HCT116 (cell line): ENCODE measurements around the gene ACCS. TPM values are rescaled to one million over a fixed set of nuclear protein-coding genes. Genes with fewer than 3 reads are reported as not detected.
A peak's percentile ranks its signal among the peaks of the same experiment; 100 is the strongest.

Experiments used
- ATAC-seq: fragments of 200-7000 bp; cut with Tn5 transposase; 2 replicates; pipeline ENCODE4 v1.9.1; 2020; ENCODE audit warnings: mild to moderate bottlenecking, moderate library complexity
- BruUV-seq: library from RNA; stranded (reverse); fragments of 400-500 nt; replicated peaks from 2 replicates; lab custom pipeline; 2021; lab: Mats Ljungman, UMichigan
- CTCF ChIA-PET: fragments of 300-600 bp; sonication (Branson Sonifier 250); formaldehyde crosslinking; loops from one replicate; lab custom pipeline; 2021; ENCODE audit warnings: antibody characterized with exemption; lab: Charles Lee
- POLR2A ChIA-PET: fragments of 300-600, 350-600 bp; sonication (Branson Sonifier 250); formaldehyde crosslinking; loops from one replicate; lab custom pipeline; 2021; ENCODE audit warnings: antibody characterized with exemption; lab: Charles Lee
- RAD21 ChIA-PET, 2 experiments: fragments of 300-600 bp; sonication (Branson Sonifier 250); formaldehyde crosslinking; loops; one replicate each; lab custom pipeline; 2023; ENCODE audit warnings: low total read pairs in 2 of 2; ENCODE audit not compliant: uncharacterized antibody in 2 of 2, unreplicated experiment in 2 of 2, low non-redundant PET in 1 of 2; lab: Charles Lee
- DNase-seq: peaks from one replicate; pipeline ENCODE4 v3.0.0-alpha.2; 2010; ENCODE audit warnings: low read depth, low spot score
- H2AFZ ChIP-seq: fragments of 200-600 bp; shearing (Covaris generic), sonication (generic); 2 replicates; pipeline ENCODE4 v1.6.1; 2017; ENCODE audit warnings: low read depth, mixed run types, mixed read lengths, antibody characterized with exemption, low read length; ENCODE audit not compliant: poor library complexity, severe bottlenecking
- H3K27ac ChIP-seq: 2 replicates; pipeline ENCODE4 v1.5.1; 2012; ENCODE audit warnings: low read depth, low read length
- H3K27me3 ChIP-seq: fragments of 200-600 bp; sonication (generic); 2 replicates; pipeline ENCODE4 v1.6.1; 2016; ENCODE audit warnings: mixed run types, low read length, mixed read lengths; ENCODE audit not compliant: insufficient read depth
- H3K36me3 ChIP-seq, 2 experiments: fragments of 200-500 bp in 1 of 2; fragments of 200-600 bp in 1 of 2; sonication (Bioruptor generic) in 1 of 2; sonication (generic) in 1 of 2; 2 replicates each; pipeline versions ENCODE4 v1.5.1 to v1.6.1; 2014 to 2016; ENCODE audit warnings: low read length in 2 of 2, inconsistent platforms in 1 of 2, mixed read lengths in 1 of 2, mixed run types in 1 of 2; ENCODE audit not compliant: insufficient read depth in 2 of 2, control insufficient read depth in 1 of 2
- H3K4me1 ChIP-seq, 2 experiments: fragments of 200-600 bp in 1 of 2; sonication (generic) in 1 of 2; 2 replicates each; pipeline versions ENCODE4 v1.5.1 to v1.6.1; 2012 to 2017; ENCODE audit warnings: low read length in 2 of 2, inconsistent platforms in 1 of 2, mild to moderate bottlenecking in 1 of 2, mixed read lengths in 1 of 2, mixed run types in 1 of 2, moderate library complexity in 1 of 2; ENCODE audit not compliant: insufficient read depth in 2 of 2, control insufficient read depth in 1 of 2
- H3K4me2 ChIP-seq: fragments of 200-600 bp; sonication (generic); 2 replicates; pipeline ENCODE4 v1.6.1; 2017; ENCODE audit warnings: mixed run types, low read length, mixed read lengths
- H3K4me3 ChIP-seq, 2 experiments: fragments of 200-600 bp in 1 of 2; sonication (generic) in 1 of 2; replicated peaks in 1 of 2; 2 replicates each; pipeline ENCODE4 v1.5.1; 2011 to 2016; ENCODE audit warnings: low read length in 2 of 2, control low read depth in 1 of 2, low read depth in 1 of 2, mild to moderate bottlenecking in 1 of 2, mixed read lengths in 1 of 2, mixed run types in 1 of 2
- H3K79me2 ChIP-seq: fragments of 200-600 bp; sonication (generic); 2 replicates; pipeline ENCODE4 v1.6.1; 2017; ENCODE audit warnings: mild to moderate bottlenecking, mixed run types, low read length, moderate library complexity, mixed read lengths; ENCODE audit not compliant: insufficient read depth
- H3K9ac ChIP-seq: fragments of 200-600 bp; sonication (generic); 2 replicates; pipeline ENCODE4 v1.6.1; 2016; ENCODE audit warnings: low read length, mixed read lengths
- H3K9me2 ChIP-seq: fragments of 200-600 bp; sonication (generic), shearing (Covaris generic); 2 replicates; pipeline ENCODE4 v1.6.1; 2017; ENCODE audit warnings: mixed run types, mild to moderate bottlenecking, moderate library complexity; ENCODE audit not compliant: insufficient read depth
- H3K9me3 ChIP-seq, 2 experiments: fragments of 200-500 bp in 1 of 2; fragments of 200-600 bp in 1 of 2; sonication (Bioruptor generic) in 1 of 2; sonication (generic) in 1 of 2; 2 replicates each; pipeline ENCODE4 v1.6.1; 2014 to 2017; ENCODE audit warnings: low read length in 2 of 2, mixed read lengths in 2 of 2, inconsistent platforms in 1 of 2, low read depth in 1 of 2, mild to moderate bottlenecking in 1 of 2, mixed run types in 1 of 2, moderate library complexity in 1 of 2; ENCODE audit not compliant: control insufficient read depth in 1 of 2, insufficient read depth in 1 of 2
- H4K20me1 ChIP-seq: fragments of 200-600 bp; sonication (generic), shearing (Covaris generic); 2 replicates; pipeline ENCODE4 v1.6.1; 2017; ENCODE audit warnings: mixed run types, mild to moderate bottlenecking, moderate library complexity; ENCODE audit not compliant: insufficient read depth
- CBX3 ChIP-seq: IDR thresholded peaks from 2 replicates; pipeline ENCODE4 v1.6.1; 2012; ENCODE audit warnings: low read depth
- CEBPB ChIP-seq: IDR thresholded peaks from 2 replicates; pipeline ENCODE4 v1.6.1; 2012; ENCODE audit warnings: low read depth
- CTCF ChIP-seq, 3 experiments: fragments of 200-600 bp in 1 of 3; sonication (generic) in 1 of 3; IDR thresholded peaks in 2 of 3; conservative IDR thresholded peaks in 1 of 3; 2 replicates each; pipeline ENCODE4 v1.5.1; 2012 to 2017; ENCODE audit warnings: low read depth in 2 of 3, low read length in 2 of 3, antibody characterized with exemption in 1 of 3, borderline replicate concordance in 1 of 3, control low read depth in 1 of 3, mild to moderate bottlenecking in 1 of 3, mixed read lengths in 1 of 3, mixed run types in 1 of 3, moderate library complexity in 1 of 3; ENCODE audit not compliant: insufficient read depth in 1 of 3
- EGR1 ChIP-seq: IDR thresholded peaks from 2 replicates; pipeline ENCODE4 v1.6.1; 2012; ENCODE audit warnings: low read depth
- EZH2phosphoT487 ChIP-seq: fragments of 200-600 bp; IDR thresholded peaks from 2 replicates; pipeline ENCODE4 v1.6.1; 2018; ENCODE audit warnings: antibody characterized with exemption, borderline replicate concordance
- POLR2AphosphoS5 ChIP-seq: IDR thresholded peaks from 2 replicates; pipeline ENCODE4 v1.6.1; 2011; ENCODE audit warnings: mild to moderate bottlenecking, low read depth, low read length, moderate library complexity
- RAD21 ChIP-seq: IDR thresholded peaks from 2 replicates; pipeline ENCODE4 v1.6.1; 2012; ENCODE audit warnings: low read depth, mild to moderate bottlenecking
- SIN3A ChIP-seq: IDR thresholded peaks from 2 replicates; pipeline ENCODE4 v1.6.1; 2012; ENCODE audit warnings: low read depth
- TCF7L2 ChIP-seq: IDR thresholded peaks from 2 replicates; pipeline ENCODE4 v1.7.0; 2011; ENCODE audit warnings: borderline replicate concordance, inconsistent platforms; ENCODE audit not compliant: insufficient read depth, insufficient read length; ENCODE audit errors: extremely low read depth
- ZFX ChIP-seq: fragments of 450-650 bp; IDR thresholded peaks from 2 replicates; pipeline ENCODE4 v1.6.1; 2017
- ZNF274 ChIP-seq: fragments of 200-500 bp; sonication (Bioruptor generic); IDR thresholded peaks from 2 replicates; pipeline ENCODE4 v1.6.1; 2014; ENCODE audit warnings: mild to moderate bottlenecking, low read depth, low read length, inconsistent platforms
- intact Hi-C: fragments of 100-400 bp; cut with micrococcal nuclease; formaldehyde crosslinking; loops from 2 replicates; pipeline ENCODE4 v1.10.0; 2022
- total RNA-seq: library from RNA; stranded (reverse); gene quantifications from one replicate; pipeline ENCODE4 v1.2.1, GENCODE V29; 2021; ENCODE audit not compliant: unreplicated experiment
- TF ChIP-seq, protein P1 (sequence below): IDR thresholded peaks from 2 replicates; pipeline ENCODE4 v1.6.1; 2012

ACCS gene
- total RNA-seq, 1 experiment from 2014 or later: 13.2 TPM

GRCh38 chr11:44094260-44094868 lies 28.3 kb downstream of the ACCS start:
- Histone ChIP-seq H3K9me3 (no peaks in the 10 kb centered on the region), H4K20me1 (0 out of 2 replicates have a peak, but pooled peaks cover 5% of the 10 kb centered on the region), H3K9ac (no peak overlapping the region), H3K79me2 (peaks cover 13% of the 10 kb centered on the region), H3K4me1 (peaks cover 3 to 19% of the 10 kb centered on the region in 2 experiments; a peak in 2 of 4 replicates), H3K27me3 (no peaks in the 10 kb centered on the region), H3K4me2 (peak overlapping the region; percentile 37), H3K27ac (no peak overlapping the region), H3K9me2 (no peaks in the 10 kb centered on the region), H3K36me3 (no peaks in the 10 kb centered on the region), H3K4me3 (no peak overlapping the region), H2AFZ (no peak overlapping the region)
- TF ChIP-seq EZH2phosphoT487 (no peak), SIN3A (no peak), CBX3 (no peak), CEBPB (no peak), RAD21 (peak; percentile 59), ZNF274 (no peak), POLR2AphosphoS5 (no peak), EGR1 (no peak), ZFX (no peak), CTCF (IDR thresholded peaks at IDR 0.05 in 2 of 3, conservative IDR thresholded peaks at IDR 0.05 in 1 of 3; ENCODE audit: borderline replicate concordance in 1 of 3, insufficient read depth in 1 of 3, low read depth in 2 of 3, low read length in 2 of 3) (peak; percentile 66 to 79 (median 71); a peak in 5 of 6 replicates), TCF7L2 (no peak)
- TF ChIP-seq, protein P1, sequence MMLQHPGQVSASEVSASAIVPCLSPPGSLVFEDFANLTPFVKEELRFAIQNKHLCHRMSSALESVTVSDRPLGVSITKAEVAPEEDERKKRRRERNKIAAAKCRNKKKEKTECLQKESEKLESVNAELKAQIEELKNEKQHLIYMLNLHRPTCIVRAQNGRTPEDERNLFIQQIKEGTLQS: no peak
- peak; percentile 57 for DNase-seq
- BruUV-seq: no TSS peak
- intact Hi-C loops: loop anchor here (2.0 kb wide), 1 partner anchor 444 kb away; no protein-coding TSS in a partner anchor
- ATAC-seq: peak; percentile 51; the same call in 1 of the 2 replicates
- ChIA-PET POLR2A (no interaction called here), RAD21 (interaction anchor here in 1 of 2 experiments (0.7 kb wide), 1 partner anchor 518 kb away, joined by 3 read pairs; no protein-coding TSS in a partner anchor), CTCF (interaction anchor here (0.6 to 3.1 kb wide), 11 partner anchors 9 to 523 kb away, joined by 3 to 34 read pairs (median 4); partner anchors contain the start of gene ACCS)
